Body of pancreas (tissue), 4 donors: ENCODE measurements around the gene NCS1. TPM values are rescaled to one million over a fixed set of nuclear protein-coding genes. Genes with fewer than 3 reads are reported as not detected.

Experiments
- ATAC-seq: fragments of 150-250 bp; one replicate; pipeline ENCODE4 v1.9.1; 2016
- DNase-seq, 4 donors: peaks; one replicate each; pipeline ENCODE4 v3.0.0-alpha.2; 2019
- H3K27ac ChIP-seq, 4 donors: fragments of 200-600 bp; sonication (generic); 1 replicate in 3 of 4; 2 replicates in 1 of 4; pipeline versions ENCODE4 v1.5.1 to v1.6.1; 2016 to 2019; ENCODE audit warnings: mild to moderate bottlenecking in 1 of 4, mixed read lengths in 1 of 4, moderate library complexity in 1 of 4
- H3K27me3 ChIP-seq, 2 donors: fragments of 200-600 bp; sonication (generic); one replicate each; pipeline ENCODE4 v1.6.0; 2016; ENCODE audit warnings: mild to moderate bottlenecking in 1 of 2
- H3K36me3 ChIP-seq, 2 donors: fragments of 200-600 bp; sonication (generic); replicated peaks in 1 of 2; 2 replicates each; pipeline ENCODE4 v1.5.1; 2016; ENCODE audit warnings: low read depth in 2 of 2; ENCODE audit not compliant: insufficient read depth in 1 of 2
- H3K4me1 ChIP-seq: fragments of 200-600 bp; sonication (generic); one replicate; pipeline ENCODE4 v1.6.0; 2016
- H3K4me3 ChIP-seq, 2 donors: fragments of 200-600 bp; sonication (generic); 1 replicate in 1 of 2; 2 replicates in 1 of 2; pipeline ENCODE4 v1.5.1; 2016 to 2019
- H3K9me3 ChIP-seq, 3 donors: fragments of 200-600 bp; sonication (generic); 1 replicate in 2 of 3; 2 replicates in 1 of 3; pipeline ENCODE4 v1.5.1; 2016
- POLR2A ChIP-seq, 3 donors: fragments of 450-650 bp; IDR thresholded peaks; one replicate each; pipeline ENCODE4 v1.6.1; 2016; ENCODE audit warnings: antibody characterized with exemption in 3 of 3, mild to moderate bottlenecking in 2 of 3
- WGBS, 2 donors: methylation state at CpG; one replicate each; pipeline ENCODE4 v1.1.5; 2017; 5-methylcytosine and 5-hydroxymethylcytosine counted together
- intact Hi-C: fragments of 100-400 bp; cut with DNase I; formaldehyde crosslinking; loops from one replicate; pipeline ENCODE4 v1.15.1; 2023
- total RNA-seq, 2 donors: library from RNA; depleted of rRNA; stranded (reverse); fragments of >200 nt; gene quantifications; one replicate each; pipeline ENCODE4 v1.1.0, GENCODE V29; 2016
- TF ChIP-seq, protein P1 (sequence below), 7 experiments: fragments of 450-650 bp in 4 of 7; fragments of 200-600 bp in 3 of 7; sonication (generic) in 3 of 7; IDR thresholded peaks; one replicate each; pipeline ENCODE4 v1.5.1; 2016 to 2019; ENCODE audit warnings: antibody characterized with exemption in 7 of 7

The NCS1 gene
- total RNA-seq, 2 donors from 2014 or later: 3.9 to 4.3 TPM

DNA sequence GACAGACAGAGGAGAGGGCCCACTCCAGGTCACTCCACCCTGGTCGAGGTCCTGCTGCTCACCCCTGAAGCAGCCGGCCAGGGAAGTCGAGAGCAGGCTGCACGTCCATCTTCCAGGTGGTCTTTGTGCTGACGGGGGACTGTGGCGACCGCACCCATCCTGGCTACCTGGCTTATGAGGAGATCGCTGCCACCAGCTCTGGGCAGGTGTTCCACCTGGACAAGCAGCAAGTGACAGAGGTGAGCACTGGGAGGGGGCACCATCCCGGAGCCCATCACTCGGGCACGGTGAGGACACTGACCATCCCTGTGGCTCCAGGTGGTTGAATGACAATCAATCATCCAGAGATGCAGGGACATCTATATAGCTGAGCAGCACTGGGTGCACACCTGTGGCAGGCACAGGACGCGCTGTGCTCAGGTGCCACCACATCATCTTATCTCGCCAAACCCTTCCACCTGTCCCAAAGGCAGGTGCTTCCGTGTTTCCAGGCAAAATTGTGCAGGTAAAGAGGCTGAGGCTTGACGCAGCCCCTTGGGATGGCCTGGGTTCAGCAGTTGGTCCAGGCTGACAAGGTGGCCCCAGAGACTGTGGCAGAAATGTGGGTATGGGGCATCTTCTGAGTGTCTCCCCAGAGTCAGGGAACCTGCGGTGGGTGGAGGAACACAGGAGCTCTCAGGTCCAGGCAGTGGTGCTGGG, 114.0 kb downstream of the NCS1 start:
- intact Hi-C loops: no loop called here
- Histone ChIP-seq H3K36me3 (no peaks in the 10 kb centered on the region), H3K4me1 (no peaks in the 10 kb centered on the region), H3K27me3 (peaks cover 0 to 4% of the 10 kb centered on the region in 2 donors), H3K27ac (peak overlapping the region in 1 of 4 donors; percentile 17), H3K9me3 (no peaks in the 10 kb centered on the region), H3K4me3 (no peak overlapping the region)
- TF ChIP-seq POLR2A (IDR thresholded peaks at IDR 0.05): no peak
- TF ChIP-seq, protein P1, sequence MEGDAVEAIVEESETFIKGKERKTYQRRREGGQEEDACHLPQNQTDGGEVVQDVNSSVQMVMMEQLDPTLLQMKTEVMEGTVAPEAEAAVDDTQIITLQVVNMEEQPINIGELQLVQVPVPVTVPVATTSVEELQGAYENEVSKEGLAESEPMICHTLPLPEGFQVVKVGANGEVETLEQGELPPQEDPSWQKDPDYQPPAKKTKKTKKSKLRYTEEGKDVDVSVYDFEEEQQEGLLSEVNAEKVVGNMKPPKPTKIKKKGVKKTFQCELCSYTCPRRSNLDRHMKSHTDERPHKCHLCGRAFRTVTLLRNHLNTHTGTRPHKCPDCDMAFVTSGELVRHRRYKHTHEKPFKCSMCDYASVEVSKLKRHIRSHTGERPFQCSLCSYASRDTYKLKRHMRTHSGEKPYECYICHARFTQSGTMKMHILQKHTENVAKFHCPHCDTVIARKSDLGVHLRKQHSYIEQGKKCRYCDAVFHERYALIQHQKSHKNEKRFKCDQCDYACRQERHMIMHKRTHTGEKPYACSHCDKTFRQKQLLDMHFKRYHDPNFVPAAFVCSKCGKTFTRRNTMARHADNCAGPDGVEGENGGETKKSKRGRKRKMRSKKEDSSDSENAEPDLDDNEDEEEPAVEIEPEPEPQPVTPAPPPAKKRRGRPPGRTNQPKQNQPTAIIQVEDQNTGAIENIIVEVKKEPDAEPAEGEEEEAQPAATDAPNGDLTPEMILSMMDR (IDR thresholded peaks at IDR 0.05): no peak
- whole genome bisulfite sequencing, 2 donors: 78 to 90% methylated on average over 2 to 12 of the region's 17 CpGs
- no peak for DNase-seq
- ATAC-seq: no peak

Other genes starting within 250 kb of the NCS1 start
- gene FNBP1, start 129.2 kb upstream of the NCS1 start, total RNA-seq: 10 to 100 TPM; 17.1 to 17.9 TPM
- gene GPR107, start 118.5 kb upstream of the NCS1 start, total RNA-seq: 10 to 100 TPM in 1 of 2 donors, 1 to 10 TPM in 1; 9.6 to 11.4 TPM
- 1 to 10 TPM in 1 of 2 donors, under 1 TPM in 1; 0.78 to 3.6 TPM for gene HMCN2, start 93.4 kb downstream of the NCS1 start, total RNA-seq